KBM-7 (cell line): ENCODE measurements around the gene SLC7A6.

Experiments used
- DNase-seq: peaks from one replicate; pipeline ENCODE4 v3.0.0-alpha.2; 2015
- in situ Hi-C: fragments of 300-500 bp; cut with MboI; formaldehyde crosslinking; loops from 2 replicates; pipeline ENCODE4 v1.14.3; 2020; ENCODE audit warnings: low sequenced_read_pairs, low pct_unique_long_range_greater_than_20kb, mixed read lengths

The SLC7A6 gene

DNA sequence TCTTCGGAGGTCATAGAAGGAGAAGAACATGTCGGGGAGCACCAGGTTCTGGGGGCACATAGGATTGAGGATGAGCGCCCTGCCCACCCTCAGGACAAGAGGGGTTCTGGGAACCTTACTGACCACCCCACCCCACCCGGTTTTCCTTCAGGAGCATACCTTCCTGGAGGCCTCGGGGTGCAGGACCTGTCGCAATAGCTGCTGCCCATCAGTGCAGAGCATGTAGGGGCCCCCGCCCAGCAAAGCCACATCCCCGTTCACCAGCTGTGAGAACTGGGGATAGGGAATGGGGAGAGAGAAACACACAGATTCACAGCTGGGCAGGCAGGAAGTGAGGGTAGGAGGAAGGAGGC, 30.5 kb upstream of the SLC7A6 start:
- DNase-seq = no peak
- in situ Hi-C loops = no loop called here

DNA sequence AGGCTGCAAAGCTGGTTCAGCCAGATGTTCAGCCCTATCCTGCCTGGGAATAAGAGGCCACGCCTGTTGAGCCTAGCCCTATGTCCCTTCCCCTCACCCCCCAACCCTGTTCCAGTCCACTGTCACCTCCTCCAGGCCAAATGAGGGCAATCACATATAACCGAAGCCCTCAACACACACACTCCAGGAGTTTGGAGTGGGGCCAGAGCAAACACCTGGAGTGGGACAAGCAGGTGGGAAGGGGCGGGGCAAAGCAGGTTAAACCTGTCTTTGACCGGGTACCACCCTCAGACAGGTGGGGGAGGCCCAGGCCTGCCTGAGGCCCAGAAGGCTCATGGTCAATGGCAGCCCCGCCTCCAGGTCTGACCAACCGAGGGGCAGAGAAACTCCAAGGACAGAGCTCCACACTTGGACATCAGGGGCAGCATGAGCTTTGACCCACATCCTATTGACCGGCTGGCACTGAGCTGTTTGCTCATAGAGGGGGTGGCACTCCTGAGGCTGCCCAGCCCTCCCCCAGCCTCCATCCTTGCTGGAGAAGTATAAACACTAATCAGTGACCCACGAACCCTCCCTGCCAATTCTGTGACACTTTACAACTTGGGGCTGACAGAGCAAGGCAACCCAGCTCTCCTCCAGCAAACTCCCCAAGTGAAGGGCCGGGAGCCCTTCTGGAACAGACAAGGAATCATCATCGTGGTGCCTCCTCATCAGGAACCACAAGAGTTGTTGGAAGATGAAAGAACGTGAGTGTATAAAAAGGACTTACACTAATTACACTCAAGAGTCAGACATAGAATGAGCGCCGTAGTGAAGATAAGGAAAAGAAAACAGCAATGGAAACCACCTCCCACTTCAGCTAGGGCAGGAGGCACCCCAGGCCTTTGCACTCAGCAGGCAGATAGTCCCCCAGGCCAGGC, 29.9 kb upstream of the SLC7A6 start:
- peak; percentile 38 for DNase-seq
- in situ Hi-C loops = no loop called here

DNA sequence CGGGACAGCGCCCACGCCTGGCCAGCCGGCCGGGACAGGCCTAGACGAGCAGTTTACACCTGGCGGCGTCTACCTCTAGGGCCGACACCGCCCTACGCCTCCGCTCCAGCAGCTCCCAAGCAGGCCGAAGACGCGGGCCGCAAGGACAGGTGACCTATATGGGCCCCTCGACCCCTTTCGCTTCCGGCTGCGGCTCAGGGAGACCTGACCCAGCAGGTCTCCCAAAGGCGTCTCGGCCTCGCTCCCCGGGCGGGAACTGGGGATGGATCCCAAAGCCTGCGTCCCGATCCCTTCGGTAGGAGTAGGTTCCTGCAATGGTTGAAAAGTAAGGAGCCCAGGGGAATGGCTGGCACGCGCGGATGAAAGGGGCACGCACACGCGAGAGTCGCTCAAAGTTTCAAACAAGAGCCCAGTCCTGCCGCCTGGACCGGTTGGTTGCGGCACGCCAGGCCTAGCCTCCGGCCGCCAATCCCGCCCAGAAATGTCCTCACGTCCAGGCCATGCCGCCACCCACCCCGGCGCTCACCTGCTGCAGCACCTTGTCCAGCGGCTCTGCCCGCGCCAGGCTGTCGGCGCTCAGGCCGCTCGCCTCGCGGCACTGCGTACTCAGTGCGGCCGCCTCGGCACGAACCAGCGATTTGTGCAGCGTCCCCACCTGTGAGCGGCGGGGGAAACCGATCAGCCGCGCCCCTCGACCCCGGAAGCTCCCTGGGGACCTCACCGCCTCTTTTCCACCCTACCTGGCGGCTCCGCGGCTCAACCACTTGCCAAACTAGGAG, 29.0 kb upstream of the SLC7A6 start:
- in situ Hi-C loops = no loop called here
- no peak for DNase-seq

DNA sequence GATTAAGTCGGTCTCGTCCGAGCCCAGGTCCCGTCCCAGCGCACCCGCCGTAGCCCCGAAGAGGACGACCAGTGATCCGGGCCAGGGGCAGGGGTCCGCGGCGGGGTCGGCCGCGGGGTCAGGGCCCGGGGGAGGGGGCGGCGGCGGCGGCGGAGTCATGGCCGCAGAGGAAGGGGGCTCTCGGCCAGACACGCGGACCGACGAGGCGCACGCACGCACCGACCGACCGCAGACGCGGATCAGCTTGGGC, 28.5 kb upstream of the SLC7A6 start, which contains the start of gene ESRP2:
TSS of gene ESRP2 (minus strand) at position 241 of the 250 bp plus-strand sequence. CDS start at position 159, 82 bp downstream.
- in situ Hi-C loops = no loop called here

DNA sequence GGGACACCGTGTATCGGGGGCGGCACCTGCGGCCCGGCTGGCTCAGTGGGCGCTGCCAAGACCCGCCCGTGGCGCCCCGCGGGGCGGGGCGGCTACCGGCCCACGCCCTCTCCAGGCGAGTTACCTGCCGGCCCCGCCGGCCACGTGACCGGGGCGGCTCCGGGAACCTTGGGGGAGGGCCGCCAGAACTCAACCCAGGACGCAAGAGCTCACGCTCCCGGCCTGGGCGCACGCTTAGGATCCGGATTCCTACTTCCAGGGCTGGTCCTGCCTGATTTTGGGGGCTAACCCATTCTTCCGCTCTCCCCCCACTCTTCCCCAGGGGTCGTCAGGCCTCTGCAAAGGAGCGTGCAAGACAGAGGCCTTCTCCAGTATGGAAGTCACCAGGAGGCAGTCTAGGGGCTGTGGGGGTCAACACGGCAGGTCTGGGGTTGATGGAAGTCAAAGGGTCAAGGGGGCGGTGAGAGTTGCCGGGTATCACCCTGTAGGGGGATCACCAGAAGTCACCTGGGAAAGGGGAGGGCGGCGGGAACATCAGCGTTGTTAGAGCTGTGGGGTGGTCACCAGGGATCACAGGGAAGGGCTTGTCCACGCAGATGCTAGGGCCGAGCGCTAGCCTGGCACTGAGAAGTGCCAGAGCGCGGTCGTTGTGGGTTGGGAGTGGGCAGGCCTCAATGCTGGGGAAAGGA, 28.0 kb upstream of the SLC7A6 start:
- in situ Hi-C loops = no loop called here
- DNase-seq = no peak

More for the DNA sequence above, 28.5 kb upstream of the SLC7A6 start, which contains the start of gene ESRP2:
- DNase-seq = no peak

DNA sequence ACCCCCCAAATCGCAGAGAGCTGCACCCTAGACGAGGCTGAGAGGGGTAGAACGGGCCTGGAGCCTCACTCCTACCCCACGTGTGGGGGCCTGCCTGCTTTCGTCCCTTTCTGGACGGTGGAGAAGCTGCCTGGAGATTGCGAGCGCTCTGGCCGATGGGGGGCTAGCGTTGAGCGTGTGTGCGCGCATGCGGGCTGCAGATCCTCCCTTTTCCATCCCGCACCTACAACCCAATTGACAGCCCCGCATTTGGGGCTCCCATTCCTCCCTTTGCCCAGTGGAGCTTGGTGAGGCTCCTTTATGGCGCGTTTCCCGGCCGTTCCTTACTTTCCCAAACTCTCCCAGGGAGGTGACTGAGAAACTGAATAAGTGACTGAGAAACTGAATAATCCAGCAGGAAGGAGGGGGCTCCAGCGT, 27.5 kb upstream of the SLC7A6 start:
- DNase-seq = no peak
- in situ Hi-C loops = no loop called here

DNA sequence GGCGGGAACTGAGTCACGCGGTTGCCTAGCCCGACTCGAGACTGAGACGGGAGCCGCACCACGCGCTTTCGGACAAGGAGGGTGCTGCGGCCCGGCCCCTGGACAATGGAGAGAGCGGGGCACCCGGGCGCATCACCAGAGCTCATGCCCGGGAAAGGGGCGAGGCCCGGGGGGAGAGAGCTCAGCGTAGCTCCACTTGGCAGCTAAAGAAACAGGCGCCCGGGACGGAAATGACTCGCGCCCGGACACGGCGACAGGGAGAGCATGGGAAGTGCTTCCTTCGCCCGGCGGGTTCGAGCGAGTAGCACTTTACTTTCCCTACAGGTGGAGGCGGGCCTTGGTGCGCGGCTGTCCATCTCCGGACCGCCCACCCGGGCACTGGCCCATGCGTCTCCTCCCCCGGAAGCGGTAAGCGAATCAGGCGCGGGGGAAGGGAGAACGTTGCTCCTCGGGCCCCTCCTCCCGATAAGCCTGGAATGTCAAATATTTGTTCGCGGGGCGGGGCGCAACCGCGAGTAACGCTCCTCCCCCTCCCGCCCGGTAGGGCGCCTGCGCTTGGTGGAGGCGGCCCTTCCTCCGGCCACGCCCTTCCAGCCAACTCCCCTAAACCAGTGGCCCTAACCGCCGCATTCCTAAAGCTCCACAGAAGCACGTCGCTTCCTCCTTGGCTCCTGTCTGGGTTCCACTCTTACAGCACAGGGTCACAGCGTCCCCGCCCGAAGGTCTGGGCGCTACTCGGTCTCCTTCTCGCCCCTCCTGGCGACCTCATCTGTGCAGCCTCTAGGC, 26.9 kb upstream of the SLC7A6 start:
- in situ Hi-C loops = no loop called here
- peak; percentile 100 for DNase-seq

DNA sequence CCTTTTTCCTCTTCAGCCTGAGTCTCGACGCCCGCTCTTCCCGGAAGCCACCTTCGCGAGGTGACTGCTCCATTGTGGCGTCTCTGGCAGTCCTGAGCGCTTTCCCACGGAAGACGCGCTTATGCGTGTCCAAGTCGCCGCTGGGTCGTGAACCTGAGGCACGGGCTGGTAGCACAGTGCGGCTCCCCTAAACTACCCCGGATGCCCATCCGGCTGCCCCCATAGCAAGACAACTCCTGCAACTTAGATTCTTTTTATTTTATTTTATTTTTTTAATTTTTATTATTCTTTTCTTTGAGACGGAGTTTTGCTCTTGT, 26.3 kb upstream of the SLC7A6 start:
- in situ Hi-C loops = no loop called here
- DNase-seq = no peak

DNA sequence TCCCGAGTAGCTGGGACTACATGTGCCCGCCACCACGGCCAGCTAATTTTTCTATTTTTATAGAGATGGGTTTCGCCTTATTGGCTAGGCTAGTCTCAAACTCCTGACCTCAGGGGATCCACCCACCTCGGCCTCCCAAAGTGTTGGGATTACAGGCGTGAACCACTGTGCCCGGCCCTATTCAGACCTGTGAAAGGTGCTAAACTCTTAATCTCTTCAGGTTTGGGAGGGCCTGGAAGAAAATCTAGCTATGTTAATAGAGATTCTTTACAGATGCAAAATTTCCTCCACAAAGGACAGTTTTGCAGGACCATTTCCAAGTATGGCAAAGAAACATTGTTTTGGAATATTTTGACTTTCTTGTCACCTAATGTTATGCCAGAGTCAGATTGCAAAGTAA, 22.2 kb upstream of the SLC7A6 start:
- in situ Hi-C loops = no loop called here
- DNase-seq = no peak

DNA sequence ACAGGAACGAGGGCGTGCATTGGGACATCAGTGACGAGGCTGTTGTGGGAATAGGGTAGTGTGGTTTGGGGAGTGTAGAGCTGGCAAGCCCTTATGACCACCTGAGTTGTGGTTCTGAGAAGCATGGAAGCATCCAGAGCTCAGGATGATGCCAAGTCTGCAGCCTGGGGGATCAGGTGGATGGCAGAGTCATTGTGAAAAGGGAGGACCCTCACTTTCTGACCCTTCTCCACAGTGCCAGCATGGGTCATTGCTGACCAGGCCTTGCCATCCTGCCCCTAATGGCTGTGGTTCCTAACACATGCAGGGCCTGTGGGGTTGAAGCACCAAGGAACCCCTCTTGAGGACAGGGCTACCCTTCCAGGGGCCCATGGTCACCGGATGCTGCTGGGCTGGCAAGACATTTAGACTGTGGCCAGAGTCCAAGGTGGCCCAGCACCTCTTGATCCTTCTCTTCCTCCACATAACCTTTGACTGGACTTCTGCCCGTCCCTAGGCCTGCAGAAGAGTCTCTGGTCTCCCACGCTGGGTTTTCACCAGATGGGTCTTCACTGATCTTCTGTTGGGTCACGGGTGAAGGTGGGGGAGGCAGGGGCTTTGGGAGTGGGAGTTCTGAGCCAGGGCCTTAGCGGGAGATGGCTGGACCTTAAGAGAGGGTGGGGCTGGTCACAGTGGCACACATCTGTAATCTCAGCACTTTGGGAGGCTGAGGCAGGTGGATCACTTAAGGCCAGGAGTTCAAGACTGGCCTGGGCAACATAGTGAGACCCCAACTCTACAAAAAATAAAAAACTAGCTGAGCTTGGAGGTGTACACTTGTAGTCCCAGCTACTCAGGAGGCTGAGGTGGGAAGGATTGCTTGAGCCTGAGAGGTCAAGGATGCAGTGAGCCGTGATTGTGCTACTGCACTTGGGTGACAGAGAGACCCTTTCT, 21.1 kb upstream of the SLC7A6 start:
- in situ Hi-C loops = no loop called here
- DNase-seq = no peak

DNA sequence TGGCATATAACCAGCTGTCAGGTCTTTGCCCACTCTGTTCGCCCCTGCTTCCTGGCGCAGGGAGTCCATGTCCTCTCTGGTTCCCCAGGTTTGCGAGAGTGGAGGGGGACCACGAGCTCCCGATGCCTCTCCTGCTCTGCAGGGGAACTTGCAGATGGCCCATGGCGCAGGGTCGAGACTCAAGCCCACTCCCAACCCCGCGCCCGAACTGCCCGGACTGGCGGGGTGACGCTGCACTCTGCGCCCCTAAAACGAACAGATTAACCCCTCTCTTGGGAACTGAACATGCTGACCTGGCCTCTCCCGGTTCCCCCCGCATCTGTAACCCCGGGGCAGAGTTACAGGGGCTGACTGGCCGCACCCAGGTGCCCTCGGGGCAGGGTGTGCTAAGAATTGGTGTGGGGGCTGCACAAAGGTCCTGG, 19.8 kb upstream of the SLC7A6 start:
- no peak for DNase-seq
- in situ Hi-C loops = no loop called here

DNA sequence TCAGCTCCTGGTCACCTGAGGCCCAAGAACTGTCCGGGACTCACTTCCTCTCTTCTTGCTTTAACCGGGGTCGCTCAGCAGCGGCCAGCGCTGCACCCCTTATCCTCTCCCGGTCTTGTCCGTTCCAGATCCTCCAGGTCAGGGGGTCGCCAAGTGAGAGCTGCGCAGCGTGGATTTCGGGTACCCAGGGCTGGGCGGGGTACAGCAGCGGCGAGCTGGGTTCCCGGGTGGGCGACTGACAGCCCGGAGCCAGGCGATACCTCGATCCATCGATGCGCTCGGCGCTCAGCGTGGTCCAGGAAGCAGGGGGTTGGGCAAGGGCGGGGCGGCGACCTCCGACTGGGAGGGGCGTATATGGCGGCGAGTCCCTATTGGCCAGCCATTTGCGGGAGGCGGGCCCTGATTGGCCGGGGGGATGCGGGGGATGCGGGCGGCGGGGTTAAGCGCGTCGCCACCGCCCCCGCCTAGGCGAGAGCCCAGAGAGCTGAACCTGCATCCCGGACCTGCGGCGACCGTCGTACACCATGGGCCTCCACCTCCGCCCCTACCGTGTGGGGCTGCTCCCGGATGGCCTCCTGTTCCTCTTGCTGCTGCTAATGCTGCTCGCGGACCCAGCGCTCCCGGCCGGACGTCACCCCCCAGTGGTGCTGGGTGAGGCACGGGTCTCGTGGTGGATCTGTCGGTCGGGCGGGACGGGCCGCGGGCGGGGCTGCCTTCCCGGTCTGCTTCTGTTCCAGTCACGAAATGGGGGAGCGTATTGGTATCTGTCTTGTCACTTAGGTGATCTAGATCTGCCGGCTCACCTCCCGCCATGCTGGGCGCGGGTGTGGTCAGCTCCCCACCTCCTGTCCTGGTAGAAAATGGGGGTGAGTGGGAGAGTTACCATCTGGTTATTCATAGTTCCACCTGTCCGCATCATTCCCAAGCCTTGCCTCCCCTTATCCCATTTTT, 19.1 kb upstream of the SLC7A6 start, which contains the start of gene PLA2G15:
TSS of gene PLA2G15 (plus strand) at position 471 of the 951 bp plus-strand sequence. CDS start at position 525, 54 bp downstream.
- peak; percentile 88 for DNase-seq
- in situ Hi-C loops = no loop called here

DNA sequence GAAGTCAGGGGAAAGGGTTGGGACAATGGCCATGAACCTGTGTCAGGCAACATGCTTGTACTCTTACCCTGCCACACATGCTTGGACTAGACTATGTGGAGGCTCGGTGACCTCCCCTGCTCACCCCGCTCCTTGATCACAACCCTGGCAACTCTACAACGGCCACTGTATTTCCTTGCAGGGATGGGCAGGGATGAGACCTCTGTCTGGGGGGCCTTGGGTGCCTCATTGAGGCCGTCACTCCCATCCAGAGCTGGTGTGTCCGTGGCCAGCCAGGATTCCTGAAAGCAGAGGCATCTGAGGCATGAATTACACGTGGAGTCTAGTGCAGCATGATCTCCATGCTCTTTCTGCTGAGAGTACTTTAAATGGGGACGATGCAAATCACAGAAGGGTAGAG, 18.2 kb upstream of the SLC7A6 start:
- in situ Hi-C loops = no loop called here
- DNase-seq = no peak

DNA sequence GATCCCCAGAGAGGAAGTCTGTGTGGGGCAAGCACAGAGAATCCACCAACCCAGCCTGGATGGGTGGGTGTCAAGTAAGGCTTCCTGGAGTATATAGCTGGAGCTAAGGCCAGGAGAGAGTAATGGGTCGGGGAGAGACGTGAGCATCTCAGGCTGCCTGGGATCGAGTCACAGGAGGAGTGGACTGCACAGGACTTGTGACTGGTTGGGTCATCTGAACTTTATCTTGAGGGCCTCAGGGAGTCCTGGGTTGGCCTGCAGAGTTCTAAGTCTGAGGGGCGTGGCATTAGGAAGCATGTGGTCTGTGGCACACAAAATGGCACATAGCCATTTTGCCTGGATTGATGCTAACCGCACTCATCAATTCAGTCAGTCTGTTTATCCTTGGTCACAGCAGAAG, 17.7 kb upstream of the SLC7A6 start:
- no peak for DNase-seq
- in situ Hi-C loops = no loop called here

DNA sequence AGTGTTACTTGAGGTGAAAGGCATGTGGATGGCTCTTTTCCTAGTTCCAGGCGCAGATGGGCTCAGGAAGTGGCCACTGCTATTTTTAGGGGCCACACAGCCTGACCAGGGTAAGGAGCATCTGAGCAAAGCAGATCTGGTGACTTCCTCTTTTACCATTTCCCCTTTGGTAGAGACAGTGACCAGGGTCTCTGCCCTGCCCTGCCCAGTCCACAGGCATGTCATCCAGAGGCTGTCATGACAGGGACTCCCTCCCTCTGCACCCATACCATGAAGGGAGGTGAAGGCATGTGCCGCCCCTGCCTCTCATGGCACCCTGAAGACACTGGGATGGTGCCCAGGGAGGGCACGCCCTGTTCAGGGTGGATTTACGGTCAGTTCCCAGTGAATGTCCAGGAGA, 16.9 kb upstream of the SLC7A6 start:
- DNase-seq = peak; percentile 58
- in situ Hi-C loops = no loop called here

DNA sequence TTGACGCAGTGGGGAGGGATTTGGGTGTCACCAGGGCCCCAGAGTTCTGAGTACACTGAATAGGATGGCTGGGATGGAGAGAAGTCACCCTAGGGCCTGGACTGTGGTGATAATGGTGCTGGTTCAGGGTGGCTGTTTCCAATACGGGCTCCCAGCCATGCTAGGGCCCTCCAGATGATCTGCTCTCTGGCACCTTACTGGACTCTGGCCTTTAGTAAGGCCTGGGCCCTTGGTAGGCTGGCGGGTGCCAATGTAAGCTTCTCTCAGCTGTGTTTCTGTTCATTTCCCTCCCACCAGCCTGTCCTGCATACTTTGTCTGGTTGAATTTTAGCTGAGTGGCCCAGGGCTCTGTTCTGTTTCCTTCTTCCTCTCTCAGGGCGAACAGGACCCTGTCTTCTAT, 16.4 kb upstream of the SLC7A6 start:
- DNase-seq = no peak
- in situ Hi-C loops = no loop called here

DNA sequence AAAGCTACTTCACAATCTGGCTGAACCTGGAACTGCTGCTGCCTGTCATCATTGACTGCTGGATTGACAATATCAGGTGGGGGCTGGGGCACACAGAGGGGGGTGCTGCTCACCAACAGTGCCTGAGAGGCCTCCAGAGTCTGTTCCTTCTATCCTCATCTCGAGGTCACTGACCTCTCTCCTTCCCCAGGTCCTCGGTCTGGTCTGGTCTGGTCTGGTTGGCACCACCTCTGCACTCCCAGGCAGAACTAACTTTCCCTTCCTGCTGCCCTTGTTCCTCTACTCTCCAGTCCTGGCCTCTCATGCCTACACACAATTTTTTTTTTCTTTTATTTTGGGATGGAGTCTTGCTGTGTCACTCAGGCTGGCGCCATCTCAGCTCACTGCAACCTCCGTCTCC, 15.0 kb upstream of the SLC7A6 start:
- DNase-seq = no peak
- in situ Hi-C loops = no loop called here
